ENCODE measurements around the gene GABRR2.
"Not testable (repeated sequence)": the region's sequence is repeated elsewhere in the genome, so short reads cannot be mapped to it uniquely, and the experiment has no call there.

DNA sequence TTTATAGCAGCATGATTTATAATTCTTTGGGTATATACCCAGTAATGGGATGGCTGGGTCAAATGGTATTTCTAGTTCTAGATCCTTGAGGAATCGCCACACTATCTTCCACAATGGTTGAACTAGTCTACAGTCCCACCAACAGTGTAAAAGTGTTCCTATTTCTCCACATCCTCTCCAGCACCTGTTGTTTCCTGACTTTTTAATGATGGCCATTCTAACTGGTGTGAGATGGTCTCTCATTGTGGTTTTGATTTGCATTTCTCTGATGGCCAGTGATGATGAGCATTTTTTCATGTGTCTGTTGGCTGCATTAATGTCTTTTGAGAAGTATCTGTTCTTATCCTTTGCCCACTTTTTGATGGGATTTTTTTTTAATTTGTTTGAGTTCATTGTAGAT, 20.0 kb downstream of the GABRR2 start:
- TF ChIP-seq, protein P1, sequence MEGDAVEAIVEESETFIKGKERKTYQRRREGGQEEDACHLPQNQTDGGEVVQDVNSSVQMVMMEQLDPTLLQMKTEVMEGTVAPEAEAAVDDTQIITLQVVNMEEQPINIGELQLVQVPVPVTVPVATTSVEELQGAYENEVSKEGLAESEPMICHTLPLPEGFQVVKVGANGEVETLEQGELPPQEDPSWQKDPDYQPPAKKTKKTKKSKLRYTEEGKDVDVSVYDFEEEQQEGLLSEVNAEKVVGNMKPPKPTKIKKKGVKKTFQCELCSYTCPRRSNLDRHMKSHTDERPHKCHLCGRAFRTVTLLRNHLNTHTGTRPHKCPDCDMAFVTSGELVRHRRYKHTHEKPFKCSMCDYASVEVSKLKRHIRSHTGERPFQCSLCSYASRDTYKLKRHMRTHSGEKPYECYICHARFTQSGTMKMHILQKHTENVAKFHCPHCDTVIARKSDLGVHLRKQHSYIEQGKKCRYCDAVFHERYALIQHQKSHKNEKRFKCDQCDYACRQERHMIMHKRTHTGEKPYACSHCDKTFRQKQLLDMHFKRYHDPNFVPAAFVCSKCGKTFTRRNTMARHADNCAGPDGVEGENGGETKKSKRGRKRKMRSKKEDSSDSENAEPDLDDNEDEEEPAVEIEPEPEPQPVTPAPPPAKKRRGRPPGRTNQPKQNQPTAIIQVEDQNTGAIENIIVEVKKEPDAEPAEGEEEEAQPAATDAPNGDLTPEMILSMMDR (conservative IDR thresholded peaks at IDR 0.05; ENCODE audit: low read depth, low read length), result not testable (repeated sequence)
- TF ChIP-seq EZH2 (IDR thresholded peaks at IDR 0.05; ENCODE audit: low read length, unreplicated experiment), result not testable (repeated sequence)
